HepG2 (cell line): ENCODE measurements around the gene SEC31A. TPM values are rescaled to one million over a fixed set of nuclear protein-coding genes. Genes with fewer than 3 reads are reported as not detected.
A peak's percentile ranks its signal among the peaks of the same experiment; 100 is the strongest.

Experiments
- ATAC-seq: fragments of 200-7000 bp; cut with Tn5 transposase; 3 replicates; pipeline ENCODE4 v1.9.1; 2020; ENCODE audit warnings: mild to moderate bottlenecking, moderate library complexity
- BruUV-seq: library from RNA; stranded (reverse); fragments of 400-500 nt; replicated peaks from 2 replicates; lab custom pipeline; 2021; lab: Mats Ljungman, UMichigan
- CTCF ChIA-PET: fragments of 300-600 bp; formaldehyde crosslinking; extraction: SDS; loops from one replicate; lab custom pipeline; 2021; ENCODE audit warnings: low total read pairs, inconsistent platforms, low intra/inter-chr PET ratio; lab: Yijun Ruan, JAX
- POLR2A ChIA-PET: fragments of 350-600 bp; sonication (Branson Sonifier 250); formaldehyde crosslinking; loops from one replicate; lab custom pipeline; 2020; ENCODE audit warnings: antibody characterized with exemption, inconsistent platforms; lab: Yijun Ruan, JAX
- DNase-seq: peaks from one replicate; pipeline ENCODE4 v3.0.0-alpha.2; 2015; ENCODE audit warnings: low spot score
- FAIRE-seq: peaks from 3 replicates; lab custom pipeline; 2011; peaks lifted over from hg19 to GRCh38; lab: Jason Lieb, UNC
- H2AFZ ChIP-seq: one replicate; pipeline ENCODE4 v1.6.1; 2011; ENCODE audit warnings: low read length, inconsistent platforms
- H3K27ac ChIP-seq: fragments of 300-600 bp; 3 replicates; pipeline ENCODE4 v1.8.0; 2011; ENCODE audit warnings: mixed run types, mild to moderate bottlenecking, mixed read lengths, low read length, inconsistent platforms; ENCODE audit not compliant: insufficient read depth; ENCODE audit errors: extremely low read length
- H3K27me3 ChIP-seq, 2 experiments: fragments of 200-600 bp in 1 of 2; 2 replicates in 1 of 2; 3 replicates in 1 of 2; pipeline versions ENCODE4 v1.6.0 to v1.8.0; 2011; ENCODE audit warnings: low read length in 2 of 2, mild to moderate bottlenecking in 2 of 2, moderate library complexity in 2 of 2, inconsistent platforms in 1 of 2; ENCODE audit not compliant: insufficient read depth in 2 of 2, control insufficient read depth in 1 of 2
- H3K36me3 ChIP-seq, 2 experiments: fragments of 200-600 bp in 1 of 2; replicated peaks in 1 of 2; 2 replicates in 1 of 2; 3 replicates in 1 of 2; pipeline versions ENCODE4 v1.5.1 to v1.8.0; 2011; ENCODE audit warnings: low read length in 2 of 2, inconsistent platforms in 1 of 2; ENCODE audit not compliant: insufficient read depth in 2 of 2, control insufficient read depth in 1 of 2
- H3K4me1 ChIP-seq: 2 replicates; pipeline ENCODE4 v1.5.1; 2012; ENCODE audit warnings: low read length, inconsistent platforms; ENCODE audit not compliant: insufficient read depth
- H3K4me2 ChIP-seq: 2 replicates; pipeline ENCODE4 v1.6.0; 2011; ENCODE audit warnings: low read depth, low read length, inconsistent platforms
- H3K4me3 ChIP-seq, 3 experiments: fragments of 200-600 bp in 1 of 3; sonication (generic), shearing (Covaris generic) in 1 of 3; replicated peaks in 1 of 3; 2 replicates each; pipeline ENCODE4 v1.5.1; 2011 to 2016; ENCODE audit warnings: low read length in 3 of 3, inconsistent platforms in 2 of 3, low read depth in 2 of 3, mild to moderate bottlenecking in 2 of 3, control low read depth in 1 of 3, mixed read lengths in 1 of 3; ENCODE audit not compliant: insufficient read depth in 1 of 3
- H3K79me2 ChIP-seq: one replicate; pipeline ENCODE4 v1.6.1; 2011; ENCODE audit warnings: low read length, inconsistent platforms; ENCODE audit not compliant: insufficient read depth
- H3K9ac ChIP-seq: 2 replicates; pipeline ENCODE4 v1.6.0; 2011; ENCODE audit warnings: mild to moderate bottlenecking, low read depth, low read length, inconsistent platforms; ENCODE audit not compliant: insufficient read depth
- H3K9me3 ChIP-seq: 2 replicates; pipeline ENCODE4 v1.5.1; 2012; ENCODE audit warnings: mild to moderate bottlenecking, low read length
- H4K20me1 ChIP-seq: 2 replicates; pipeline ENCODE4 v1.6.0; 2011; ENCODE audit warnings: inconsistent platforms, mild to moderate bottlenecking, low read length, moderate library complexity; ENCODE audit not compliant: insufficient read depth
- CBX5 ChIP-seq: sonication (generic); formaldehyde crosslinking; IDR thresholded peaks from 2 replicates; pipeline ENCODE4 v1.4.0; 2020; ENCODE audit warnings: missing genetic modification reagents, borderline replicate concordance
- CREM ChIP-seq, 2 experiments: sonication (generic) in 1 of 2; formaldehyde crosslinking in 1 of 2; IDR thresholded peaks; 2 replicates each; pipeline versions ENCODE4 v1.4.0 to v1.6.1; 2016 to 2020; ENCODE audit warnings: antibody characterized with exemption in 1 of 2, mild to moderate bottlenecking in 1 of 2, missing genetic modification reagents in 1 of 2
- GRHL1 ChIP-seq: sonication (generic); formaldehyde crosslinking; conservative IDR thresholded peaks from 2 replicates; pipeline ENCODE4 v1.8.0; 2022; ENCODE audit warnings: missing genetic modification reagents
- KAT8 ChIP-seq: IDR thresholded peaks from 2 replicates; pipeline ENCODE4 v1.6.1; 2016; ENCODE audit warnings: missing genetic modification reagents, missing compliant biosample characterization
- KLF9 ChIP-seq: IDR thresholded peaks from 2 replicates; pipeline ENCODE4 v1.6.1; 2016; ENCODE audit warnings: low read depth
- MEF2D ChIP-seq: sonication (generic); formaldehyde crosslinking; IDR thresholded peaks from 2 replicates; pipeline ENCODE4 v1.5.1; 2020; ENCODE audit warnings: mild to moderate bottlenecking, missing genetic modification reagents
- NR2F6 ChIP-seq, 2 experiments: IDR thresholded peaks; 2 replicates each; pipeline ENCODE4 v1.6.1; 2016; ENCODE audit warnings: antibody characterized with exemption in 1 of 2, mild to moderate bottlenecking in 1 of 2
- PATZ1 ChIP-seq: sonication (generic); formaldehyde crosslinking; IDR thresholded peaks from 2 replicates; pipeline ENCODE4 v1.4.0; 2020; ENCODE audit warnings: missing genetic modification reagents
- PTBP1 ChIP-seq: fragments of 200-400 bp; formaldehyde crosslinking; IDR thresholded peaks from 2 replicates; pipeline ENCODE4 v1.6.1; 2018; ENCODE audit warnings: low read length, low read depth; ENCODE audit not compliant: poor library complexity, severe bottlenecking
- REL ChIP-seq: sonication (generic); formaldehyde crosslinking; conservative IDR thresholded peaks from 2 replicates; pipeline ENCODE4 v1.8.0; 2022; ENCODE audit warnings: mild to moderate bottlenecking, missing genetic modification reagents, moderate library complexity
- SP5 ChIP-seq: IDR thresholded peaks from 2 replicates; pipeline ENCODE4 v1.6.1; 2016; ENCODE audit warnings: low read depth, borderline replicate concordance
- SRSF9 ChIP-seq: fragments of 200-400 bp; formaldehyde crosslinking; IDR thresholded peaks from 2 replicates; pipeline ENCODE4 v1.6.1; 2018; ENCODE audit warnings: borderline replicate concordance, mild to moderate bottlenecking, low read depth, low read length; ENCODE audit not compliant: insufficient read depth, poor library complexity, severe bottlenecking
- STAG1 ChIP-seq: sonication (generic); formaldehyde crosslinking; IDR thresholded peaks from 2 replicates; pipeline ENCODE4 v1.4.0; 2020; ENCODE audit warnings: missing genetic modification reagents
- ZKSCAN8 ChIP-seq: IDR thresholded peaks from 2 replicates; pipeline ENCODE4 v1.6.1; 2016; ENCODE audit warnings: borderline replicate concordance, missing genetic modification reagents, missing compliant biosample characterization
- ZNF232 ChIP-seq: sonication (generic); formaldehyde crosslinking; IDR thresholded peaks from 2 replicates; pipeline ENCODE4 v1.4.0; 2020; ENCODE audit warnings: missing genetic modification reagents, borderline replicate concordance
- ZNF543 ChIP-seq: sonication (generic); formaldehyde crosslinking; IDR thresholded peaks from 2 replicates; pipeline ENCODE4 v1.4.0; 2020; ENCODE audit warnings: mild to moderate bottlenecking, missing genetic modification reagents
- ZNF547 ChIP-seq: sonication (generic); formaldehyde crosslinking; IDR thresholded peaks from 2 replicates; pipeline ENCODE4 v1.5.1; 2020; ENCODE audit warnings: mild to moderate bottlenecking, missing genetic modification reagents
- ZNF567 ChIP-seq: sonication (generic); formaldehyde crosslinking; IDR thresholded peaks from 2 replicates; pipeline ENCODE4 v1.8.1; 2023; ENCODE audit warnings: mild to moderate bottlenecking, missing genetic modification reagents, borderline replicate concordance
- WGBS: methylation state at CpG from one replicate; pipeline ENCODE4 v1.1.6; 2017; ENCODE audit warnings: low lambda C conversion rate; 5-methylcytosine and 5-hydroxymethylcytosine counted together
- in situ Hi-C: cut with HindIII; loops from 2 replicates; pipeline ENCODE4 v1.10.0; 2017; ENCODE audit warnings: low pct_unique_long_range_greater_than_20kb; ENCODE audit not compliant: extremely low pct_ligation_motif_present
- intact Hi-C: fragments of 100-400 bp; cut with micrococcal nuclease; formaldehyde crosslinking; loops from one replicate; pipeline ENCODE4 v1.10.0; 2022; ENCODE audit not compliant: unreplicated experiment
- polyA plus RNA-seq, 8 experiments: library from polyadenylated mRNA; depleted of rRNA in 3 of 8; stranded (reverse) in 7 of 8; unstranded in 1 of 8; fragments of >200 nt; fragmentation: Illumina TruSeq in 4 of 8; extraction: Trizol in 4 of 8; gene quantifications; 2 replicates each; pipeline versions ENCODE4 v1.2.1 to v1.2.3, GENCODE V29; 2011 to 2016; ENCODE audit warnings: low read depth in 4 of 8, missing spikeins in 1 of 8, mixed read lengths in 1 of 8; ENCODE audit not compliant: insufficient read depth in 1 of 8
- total RNA-seq, 5 experiments: library from RNA; depleted of rRNA; stranded (reverse); fragments of >200 nt; fragmentation: Illumina TruSeq; extraction: Trizol; gene quantifications; 2 replicates each; pipeline ENCODE4 v1.2.3, GENCODE V29; 2016; ENCODE audit warnings: low read depth in 1 of 5

Gene SEC31A
- total and polyA plus RNA-seq, 2 of the 13 experiments (the other 11 are each of a cell fraction or from before 2014, with no cell fraction given), result 231 to 435 TPM

- TF ChIP-seq REL (CRISPR knock-in tag) (no peak), SP5 (CRISPR knock-in tag) (no peak), ZKSCAN8 (CRISPR knock-in tag) (no peak), STAG1 (no peak), MEF2D (CRISPR knock-in tag) (no peak), KLF9 (CRISPR knock-in tag) (no peak), ZNF232 (CRISPR knock-in tag) (no peak)
- TF ChIP-seq, all 625 proteins: peak for 0
Observed at GRCh38 chr4:82903737-82904136, 12.8 kb upstream of the SEC31A start (continued).

DNA sequence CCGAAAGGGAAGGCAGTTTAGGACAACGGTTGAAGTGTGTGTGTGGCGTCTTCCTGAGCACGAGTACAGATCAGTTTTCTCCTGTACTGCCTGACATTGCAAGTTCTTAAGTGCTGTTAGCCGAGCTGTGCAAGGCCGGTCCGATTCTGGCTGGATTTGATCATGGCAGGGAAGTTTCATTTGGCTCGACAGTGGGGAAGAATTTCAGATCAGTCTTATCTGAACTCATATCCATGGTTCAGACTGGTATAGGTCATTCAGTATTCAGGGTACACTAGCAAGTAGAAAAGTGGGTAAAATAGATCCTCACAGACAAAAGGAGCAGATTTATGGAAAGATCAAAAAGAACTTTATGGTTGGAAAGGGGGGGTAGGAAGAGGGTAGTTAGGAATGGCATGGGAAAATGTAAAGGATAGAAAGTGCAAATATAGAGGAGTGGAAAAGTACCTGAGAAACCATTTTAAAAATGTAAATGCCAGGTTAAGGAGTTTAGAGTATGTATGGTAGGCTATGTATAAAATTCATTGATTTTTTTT, 10.3 kb upstream of the SEC31A start:
- ChIA-PET CTCF (no interaction called here), POLR2A (interaction anchor here (0.8 to 4.3 kb wide), 10 partner anchors 9 to 472 kb away, joined by 3 to 76 read pairs (median 8); partner anchors contain the start of genes COPS4 and LIN54)
- no TSS peak for BruUV-seq
- peak overlapping the region; percentile 95 for H3K9ac ChIP-seq
- intact Hi-C loops (loop anchor here (1.0 to 2.0 kb wide), 2 partner anchors 10 to 16 kb away; partner anchors contain the start of gene SEC31A), in situ Hi-C loops (no loop called here)
- FAIRE-seq (no peak), ATAC-seq (no peak; the same call in 1 of the 3 replicates), DNase-seq (no peak)
- no peaks in the 10 kb centered on the region for H3K9me3 ChIP-seq
- H3K27ac ChIP-seq, result peak overlapping the region; percentile 91
- H3K36me3 ChIP-seq, result peaks cover 1 to 5% of the 10 kb centered on the region in 2 experiments
- H3K79me2 ChIP-seq, result peaks cover 63% of the 10 kb centered on the region
- H3K4me1 ChIP-seq, result peaks cover 39% of the 10 kb centered on the region
- peak overlapping the region; percentile 21 for H2AFZ ChIP-seq
- H3K4me3 ChIP-seq, result peak overlapping the region; percentile 71 to 88 (median 77)
- WGBS, result 0% methylated on average over 8 of the region's 8 CpGs
- no peaks in the 10 kb centered on the region; a peak in 1 of 5 replicates for H3K27me3 ChIP-seq
- H4K20me1 ChIP-seq, result no peaks in the 10 kb centered on the region
- peak overlapping the region; percentile 67 for H3K4me2 ChIP-seq
- TF ChIP-seq SRSF9, result no peak
- TF ChIP-seq ZNF567, result 0 out of 2 replicates have a peak, but pooled peaks have one; percentile 36
- TF ChIP-seq ZNF543 (CRISPR knock-in tag), result no peak; the same call in 1 of the 2 replicates
- no peak for TF ChIP-seq NR2F6 (IDR thresholded peaks at IDR 0.05)
- no peak for TF ChIP-seq NR2F6 (CRISPR knock-in tag; IDR thresholded peaks at IDR 0.05)
- 0 out of 2 replicates have a peak, but pooled peaks have one; percentile 13 for TF ChIP-seq KAT8 (CRISPR knock-in tag)
- TF ChIP-seq ZNF547 (CRISPR knock-in tag), result 0 out of 2 replicates have a peak, but pooled peaks have one; percentile 16
- TF ChIP-seq GRHL1 (CRISPR knock-in tag), result no peak
- TF ChIP-seq CREM (IDR thresholded peaks at IDR 0.05), result no peak
- no peak for TF ChIP-seq CREM (CRISPR knock-in tag; IDR thresholded peaks at IDR 0.05)
- peak; percentile 49; the same call in 1 of the 2 replicates for TF ChIP-seq CBX5
- TF ChIP-seq PATZ1 (CRISPR knock-in tag), result no peak
- no peak for TF ChIP-seq PTBP1
